GM19193 (cell line): ENCODE data around the gene CCDC93.

Experiments used
- POLR2A ChIP-seq: IDR thresholded peaks from 4 replicates; pipeline ENCODE4 v1.6.1; 2011; ENCODE audit not compliant: insufficient read depth, insufficient read length; ENCODE audit errors: extremely low read depth

CCDC93 gene

DNA sequence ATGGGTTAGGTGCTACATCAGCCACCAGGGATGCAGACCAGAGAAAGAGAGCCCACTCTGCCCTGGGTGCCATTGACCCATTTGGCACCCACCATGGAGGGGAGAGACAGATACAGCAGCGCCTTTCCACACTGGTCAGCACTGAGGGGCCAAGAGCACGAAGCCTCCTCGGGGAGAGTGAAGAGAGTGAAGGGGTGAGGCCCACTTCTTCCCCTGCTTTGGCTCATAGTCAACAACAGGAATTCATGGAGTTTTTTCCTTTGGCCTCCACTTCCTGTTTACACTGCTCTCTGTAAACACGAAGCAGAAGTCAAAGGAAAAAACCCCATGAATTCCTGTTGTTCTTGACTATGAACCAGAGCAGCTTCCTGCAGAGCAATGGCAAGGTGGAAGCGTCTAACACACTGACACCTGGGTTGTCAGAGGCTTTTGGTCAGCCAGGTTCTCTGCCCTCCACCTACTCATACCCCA is 80.0 kb downstream of the CCDC93 start:
- TF ChIP-seq POLR2A = no peak

DNA sequence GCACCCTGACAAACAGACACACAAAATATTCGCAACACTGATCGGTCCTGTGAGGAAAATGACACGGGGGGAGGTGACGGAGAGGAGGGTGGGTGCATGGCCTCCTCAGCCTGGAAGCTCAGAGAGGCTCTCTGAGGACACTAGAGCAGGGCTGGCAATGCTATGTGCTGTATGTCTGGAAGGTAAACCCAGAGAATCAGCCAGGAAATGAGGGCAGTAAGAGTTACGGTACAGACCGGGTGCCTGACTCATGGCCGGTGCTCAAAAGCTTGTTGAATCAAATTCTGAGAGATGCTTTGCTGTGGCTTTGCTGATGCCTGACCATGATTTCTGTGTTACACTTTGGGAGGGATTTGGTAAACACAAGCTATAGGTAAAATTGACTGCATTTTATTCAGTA is 81.9 kb downstream of the CCDC93 start:
- TF ChIP-seq POLR2A = no peak

DNA sequence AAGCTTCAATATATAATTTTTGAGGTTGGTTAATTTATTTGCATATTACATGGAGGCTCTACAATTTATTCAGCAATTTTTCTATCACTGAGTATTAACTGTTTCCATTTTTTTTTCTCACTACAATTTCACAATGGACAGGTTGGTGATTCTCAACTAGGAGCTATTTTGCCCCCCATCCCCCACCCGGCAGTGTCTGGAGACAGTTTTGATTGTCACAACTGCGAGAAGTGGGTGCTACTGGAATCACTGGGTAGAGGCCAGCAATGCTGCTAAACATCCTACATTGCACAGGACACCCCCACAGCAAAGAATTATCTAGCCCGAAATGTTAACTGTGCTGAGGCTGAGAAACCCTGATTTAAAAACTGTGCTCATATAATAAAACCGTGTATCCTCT is 82.6 kb downstream of the CCDC93 start:
- no peak for TF ChIP-seq POLR2A

DNA sequence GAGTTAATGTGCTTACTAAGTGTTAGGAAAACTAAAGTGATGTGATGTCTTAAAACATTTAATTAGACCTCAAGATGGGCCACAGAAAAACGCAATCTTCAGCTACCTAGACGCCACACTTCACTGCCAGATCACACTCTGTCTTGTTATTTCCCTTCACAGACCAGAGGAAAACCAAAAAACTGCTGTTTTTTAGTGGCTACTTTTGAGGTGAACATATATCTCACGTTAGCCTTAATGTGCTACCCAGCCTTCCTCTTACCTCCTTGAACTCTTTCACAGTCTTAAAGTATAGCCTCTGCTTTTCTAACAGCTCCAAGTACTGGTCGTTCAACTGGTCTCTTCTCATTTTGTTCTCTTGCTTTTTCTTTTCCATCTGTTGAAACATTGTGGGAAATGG is 83.1 kb downstream of the CCDC93 start:
- TF ChIP-seq POLR2A = no peak

DNA sequence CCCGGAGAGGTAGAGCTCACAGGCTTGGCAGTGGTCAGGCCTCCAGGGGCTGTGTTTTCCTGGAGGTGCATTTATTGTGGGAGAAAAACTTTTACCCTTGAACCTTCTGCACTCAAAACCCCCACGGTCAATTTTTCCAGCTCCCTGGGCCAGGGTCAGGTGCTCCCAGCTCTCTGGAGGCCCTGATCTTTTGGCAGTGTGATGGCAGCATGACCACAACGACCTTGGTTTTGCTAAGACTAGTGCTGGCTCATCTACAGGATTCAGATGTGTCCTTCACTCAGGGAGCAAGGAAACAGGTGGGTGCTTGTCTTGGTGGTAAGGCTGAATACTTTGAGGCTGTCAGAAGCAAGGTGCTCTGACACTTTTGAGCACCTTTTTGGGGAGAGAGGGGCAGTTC is 92.3 kb downstream of the CCDC93 start:
- TF ChIP-seq POLR2A = no peak

DNA sequence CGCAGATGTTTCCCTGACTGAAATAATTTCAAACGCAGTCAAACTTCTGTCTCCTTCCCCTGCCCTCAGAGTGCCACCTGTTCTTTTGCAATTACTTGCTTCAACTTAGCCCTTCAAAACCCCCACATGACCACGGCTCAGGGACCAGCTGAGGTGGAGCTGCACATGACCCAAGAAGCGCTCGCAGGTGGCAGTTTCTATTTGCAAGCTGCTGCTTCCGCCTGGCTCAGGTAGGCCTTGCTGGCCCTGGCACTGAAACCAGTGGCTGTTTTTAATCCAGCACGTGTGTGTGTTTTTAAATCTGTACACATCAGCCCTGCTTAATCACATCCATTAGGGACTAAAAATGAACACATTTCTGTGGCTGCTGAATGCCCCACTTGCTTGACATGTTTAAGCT is 95.3 kb downstream of the CCDC93 start:
- no peak for TF ChIP-seq POLR2A

DNA sequence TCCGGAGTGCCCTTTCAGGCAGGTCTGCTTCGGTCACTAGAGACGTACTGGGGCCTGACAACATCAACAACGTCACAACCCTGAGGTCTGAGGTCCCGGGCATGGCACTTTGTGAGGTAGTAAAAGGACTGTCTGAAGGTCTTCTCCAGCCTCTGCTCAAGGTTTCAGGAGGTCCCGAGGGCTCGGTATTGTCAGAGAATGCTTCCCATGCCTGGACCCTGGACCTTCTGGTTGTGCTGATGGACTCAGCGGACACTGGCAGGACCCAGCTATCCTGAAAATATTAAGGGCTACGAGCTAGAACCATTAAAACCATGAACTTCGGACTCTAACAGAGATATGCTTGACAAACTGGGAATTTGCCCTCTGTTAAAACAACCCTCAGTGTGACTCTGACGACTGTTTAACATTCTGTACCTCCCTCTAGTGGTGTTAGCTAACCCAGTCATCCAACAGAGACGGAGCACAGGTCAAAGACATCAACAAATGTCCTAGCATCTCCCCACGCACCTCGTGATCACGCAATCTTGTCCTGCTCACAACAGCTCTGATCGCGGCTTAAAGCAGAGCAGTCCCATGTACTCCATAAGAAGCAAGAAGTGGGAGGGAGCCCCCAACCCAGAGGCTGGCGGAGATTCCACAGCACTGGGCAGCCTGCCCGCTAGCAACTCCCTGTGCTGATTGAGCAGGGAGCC is 96.5 kb downstream of the CCDC93 start:
- no peak for TF ChIP-seq POLR2A

DNA sequence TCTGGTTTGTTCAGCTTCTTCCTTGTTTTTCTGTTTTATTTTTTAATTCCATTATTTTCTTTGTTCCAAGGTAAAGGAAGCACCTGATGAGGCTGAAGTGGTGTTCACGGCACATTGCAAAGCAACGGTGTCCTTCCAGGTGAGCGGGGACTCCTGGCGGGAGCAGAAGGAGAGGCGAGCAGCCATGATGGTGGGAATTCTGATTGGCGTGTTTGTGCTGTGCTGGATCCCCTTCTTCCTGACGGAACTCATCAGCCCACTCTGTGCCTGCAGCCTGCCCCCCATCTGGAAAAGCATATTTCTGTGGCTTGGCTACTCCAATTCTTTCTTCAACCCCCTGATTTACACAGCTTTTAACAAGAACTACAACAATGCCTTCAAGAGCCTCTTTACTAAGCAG is 110.9 kb downstream of the CCDC93 start:
- TF ChIP-seq POLR2A = no peak

DNA sequence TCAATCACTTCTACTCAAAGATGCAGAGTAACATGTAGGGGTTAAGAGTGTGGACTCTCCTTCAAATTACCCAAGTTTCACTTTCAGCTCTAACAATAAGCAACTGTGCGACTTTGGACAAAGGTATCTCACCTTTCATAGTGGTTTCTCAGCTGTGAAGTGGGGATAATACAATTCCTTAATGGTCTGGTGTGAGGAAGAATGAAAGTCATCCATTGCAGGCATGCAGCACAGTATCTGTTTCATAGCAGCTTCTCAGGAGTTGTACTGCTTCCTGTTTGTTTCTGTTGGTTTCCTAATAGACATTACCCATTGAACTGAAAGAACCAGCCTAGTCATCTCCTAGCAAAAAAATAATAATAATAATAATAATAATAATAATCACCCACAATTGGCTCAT is 125.0 kb downstream of the CCDC93 start:
- no peak for TF ChIP-seq POLR2A

DNA sequence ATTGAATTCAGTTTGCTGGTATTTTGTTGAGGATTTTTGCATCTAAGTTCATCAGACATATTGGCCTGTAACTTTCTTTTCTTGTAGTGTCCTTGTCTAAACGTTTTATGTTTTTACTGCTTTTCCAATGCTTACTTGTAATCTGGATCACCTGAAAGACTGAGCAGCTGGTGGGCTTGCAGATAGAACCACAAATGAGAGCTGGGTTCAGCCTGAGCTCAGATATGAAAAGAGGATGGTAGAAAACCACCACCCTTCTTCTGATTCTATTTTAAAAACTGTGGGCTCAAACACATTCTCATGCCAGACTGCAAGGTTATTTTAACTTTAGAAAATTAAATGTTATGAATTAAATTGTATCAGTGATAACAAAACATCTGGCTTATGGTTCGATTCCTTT is 128.6 kb downstream of the CCDC93 start:
- no peak for TF ChIP-seq POLR2A

DNA sequence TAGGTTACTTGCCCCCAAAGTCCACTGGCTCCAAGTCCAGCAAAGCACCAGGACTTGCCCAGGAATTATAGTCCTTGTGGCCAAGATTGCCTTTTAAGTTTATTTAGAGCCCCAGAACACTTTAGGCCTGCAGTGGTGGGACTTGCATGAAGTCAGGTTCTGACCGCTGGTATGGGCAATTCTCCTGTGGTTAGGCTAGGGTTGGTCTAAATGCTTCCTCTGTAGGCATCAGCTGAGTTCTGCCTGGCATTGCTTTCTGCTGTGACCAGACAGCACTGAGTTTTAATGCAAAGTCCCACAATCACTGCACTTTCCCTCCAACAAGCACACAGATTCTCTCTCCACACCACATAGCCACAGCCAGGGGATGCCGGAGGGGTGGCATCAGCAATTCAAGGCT is 134.9 kb downstream of the CCDC93 start:
- TF ChIP-seq POLR2A = no peak

DNA sequence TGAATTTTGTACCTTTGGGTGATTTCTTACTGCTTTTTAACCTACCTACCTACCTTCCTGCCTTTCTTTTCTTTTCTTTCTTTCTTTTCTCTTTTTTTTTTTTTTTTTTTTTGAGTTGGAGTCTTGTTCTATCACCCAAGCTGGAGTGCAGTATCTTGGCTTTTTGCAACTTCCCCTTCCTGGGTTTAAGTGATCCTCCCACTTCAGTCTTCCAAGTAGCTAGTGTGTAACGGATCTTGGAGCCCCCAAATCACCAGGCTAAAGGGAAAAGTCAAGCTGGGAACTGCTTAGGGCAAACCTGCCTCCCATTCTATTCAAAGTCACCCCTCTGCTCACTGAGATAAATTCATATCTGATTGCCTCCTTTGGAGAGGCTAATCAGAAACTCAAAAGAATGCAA is 138.1 kb downstream of the CCDC93 start:
- no peak for TF ChIP-seq POLR2A
